Measurements from ENCODE around the gene BRI3. TPM values are rescaled to one million over a fixed set of nuclear protein-coding genes. Genes with fewer than 3 reads are reported as not detected.

Gene BRI3
- total and polyA plus RNA-seq, 2 of the 8 experiments (the other 6 are each of a cell fraction or from before 2014, with no cell fraction given), result 77.5 to 93.4 TPM

DNA sequence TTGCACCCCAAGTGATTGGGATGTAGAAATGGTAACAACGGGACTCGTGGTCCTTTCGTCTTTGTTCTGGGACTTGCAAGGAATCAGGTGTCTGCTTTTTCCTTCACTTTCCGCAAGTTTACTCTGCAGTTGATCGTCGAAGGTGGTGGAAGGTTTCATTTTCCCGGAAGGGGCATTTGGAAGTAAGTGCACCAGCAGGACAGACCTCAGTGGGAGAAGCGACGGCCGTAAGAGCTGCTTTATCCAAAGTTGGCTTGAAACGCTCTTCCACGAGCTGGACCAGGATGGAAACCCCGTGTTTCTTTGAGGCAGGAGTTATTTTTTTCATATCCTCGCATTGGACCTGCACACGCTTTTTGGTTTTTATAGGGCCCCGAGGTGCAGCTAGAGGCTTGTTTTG, 1.2 kb downstream of the BRI3 start:
- peak overlapping the region in 3 of 4 experiments; percentile 36 to 73 (median 62); a peak in 5 of 7 replicates for H3K9ac ChIP-seq (replicated peaks in 1 of 4; ENCODE audit: extremely low read depth in 1 of 4, low read depth in 3 of 4, low read length in 3 of 4)
- H2BK5ac ChIP-seq (ENCODE audit: low read depth, low read length), result no peak overlapping the region
- no peak overlapping the region for H3K27ac ChIP-seq (ENCODE audit: low read depth, low read length)
- no peak overlapping the region for H3K23ac ChIP-seq (ENCODE audit: insufficient read length)
- peaks cover 5% of the 10 kb centered on the region; the same call in 1 of the 2 replicates for H3K23me2 ChIP-seq (ENCODE audit: low read depth, low read length)
- ChIA-PET POLR2A (ENCODE audit: partially characterized antibody) (interaction anchor here (1.1 to 2.0 kb wide), 4 partner anchors 8 to 19 kb away, joined by 3 to 7 read pairs (median 4); no protein-coding TSS in a partner anchor), CTCF (ENCODE audit: partially characterized antibody) (interaction anchor here (1.0 kb wide), 1 partner anchor 12 kb away, joined by 6 read pairs; no protein-coding TSS in a partner anchor)
- no peak overlapping the region for H2BK15ac ChIP-seq (ENCODE audit: low read length)
- H3K4me2 ChIP-seq (ENCODE audit: insufficient read depth in 1 of 2, low read depth in 2 of 2, low read length in 2 of 2), result peak overlapping the region; percentile 85 to 93
- no peak overlapping the region for H2AK5ac ChIP-seq (ENCODE audit: low read depth, low read length)
- H3K56ac ChIP-seq (replicated peaks; ENCODE audit: insufficient read length, low read depth, low read length), result no peak overlapping the region
- H4K91ac ChIP-seq (replicated peaks; ENCODE audit: insufficient read length, low read length), result no peak overlapping the region
- 0 out of 2 replicates have a peak overlapping the region, but pooled peaks have one; percentile 1 for H3K18ac ChIP-seq (ENCODE audit: extremely low read depth, low read length)
- H3K36me3 ChIP-seq (ENCODE audit: control insufficient read depth in 2 of 4, insufficient read depth in 4 of 4, low read length in 3 of 4), result no peaks in the 10 kb centered on the region; a peak in 1 of 8 replicates
- peaks cover 7 to 41% of the 10 kb centered on the region in 2 experiments for H3K79me2 ChIP-seq (ENCODE audit: control insufficient read depth in 1 of 2, insufficient read depth in 2 of 2, low read length in 2 of 2)
- H2BK20ac ChIP-seq (ENCODE audit: low read length), result no peak overlapping the region
- H2BK120ac ChIP-seq (replicated peaks; ENCODE audit: low read depth, low read length), result no peak overlapping the region
- H2AFZ ChIP-seq (ENCODE audit: low read length), result no peak overlapping the region
- FAIRE-seq (no peak), DNase-seq (ENCODE audit: low read depth in 1 of 2, low spot score in 2 of 2) (no peak)
- WGBS, 2 experiments (ENCODE audit: extremely low coverage in 1 of 2, insufficient coverage in 1 of 2, insufficient read length in 1 of 2, insufficient replicate concordance in 2 of 2, low coverage in 1 of 2, low lambda C conversion rate in 2 of 2, missing lambda C conversion rate in 1 of 2), result 74% methylated on average over 16 of the region's 16 CpGs; no CpG with 5 or more reads in 1 of the 2 experiments
- H4K8ac ChIP-seq (ENCODE audit: extremely low read depth, insufficient read depth, low read length), result no peak overlapping the region
- peaks cover 6% of the 10 kb centered on the region for H3K79me1 ChIP-seq (ENCODE audit: low read depth, low read length)
- peaks cover 31% of the 10 kb centered on the region in 2 experiments for H4K20me1 ChIP-seq (replicated peaks in 1 of 2; ENCODE audit: control insufficient read depth in 1 of 2, insufficient read depth in 2 of 2, low read length in 2 of 2)
- no peak overlapping the region for H3K14ac ChIP-seq (ENCODE audit: insufficient read length)
- 0 out of 2 replicates have a peak overlapping the region, but pooled peaks have one; percentile 39 for H2BK12ac ChIP-seq (ENCODE audit: low read depth, low read length)
- no peaks in the 10 kb centered on the region for H3K9me3 ChIP-seq (ENCODE audit: insufficient read depth in 2 of 2, low read depth in 1 of 2, low read length in 1 of 2)
- no peak overlapping the region for H4K5ac ChIP-seq (ENCODE audit: insufficient read length, low read depth, low read length)
- peaks cover 7 to 25% (median 17%) of the 10 kb centered on the region in 4 experiments for H3K4me1 ChIP-seq (replicated peaks in 1 of 4; ENCODE audit: control insufficient read depth in 3 of 4, insufficient read depth in 4 of 4, low read length in 3 of 4)
- H3K27me3 ChIP-seq (replicated peaks in 1 of 4; ENCODE audit: control insufficient read depth in 3 of 4, extremely low read depth in 1 of 4, insufficient read depth in 3 of 4, low read length in 3 of 4), result no peaks in the 10 kb centered on the region
- H3K4ac ChIP-seq (replicated peaks; ENCODE audit: insufficient read length, low read depth, low read length), result no peak overlapping the region
- H3K4me3 ChIP-seq (ENCODE audit: extremely low read depth in 1 of 4, insufficient read depth in 2 of 4, low read depth in 3 of 4, low read length in 4 of 4), result peak overlapping the region; percentile 50 to 89 (median 68); a peak in 7 of 8 replicates
- TF ChIP-seq EZH2 (IDR thresholded peaks at IDR 0.05; ENCODE audit: low read depth, low read length, severe bottlenecking), result no peak
